Stimulated activated naive CD8-positive, alpha-beta T cell treated with anti-CD3 and anti-CD28 coated beads, Interleukin-15, amount 100 ng/mL, for 72 hours (primary cell): ENCODE measurements around the gene DDRGK1.
A peak's percentile ranks its signal among the peaks of the same experiment; 100 is the strongest.

Experiments
- ATAC-seq: fragments of 150-1000 bp; cut with Tn5 transposase; 2 replicates; pipeline ENCODE4 v1.10.0; 2021; ENCODE audit warnings: mild to moderate bottlenecking, moderate library complexity
- DNase-seq, 2 donors: peaks; one replicate each; pipeline ENCODE4 v3.0.0; 2021 to 2022
- H3K27ac Mint-ChIP-seq, 2 donors: one replicate each; pipeline ENCODE4 v1.8.0; 2022; ENCODE audit warnings: mild to moderate bottlenecking in 2 of 2, mixed read lengths in 2 of 2, moderate library complexity in 2 of 2
- H3K27me3 Mint-ChIP-seq: one replicate; pipeline ENCODE4 v1.8.0; 2022; ENCODE audit warnings: mixed read lengths
- H3K4me1 Mint-ChIP-seq: one replicate; pipeline ENCODE4 v1.8.0; 2022; ENCODE audit warnings: mild to moderate bottlenecking, mixed read lengths
- H3K4me3 Mint-ChIP-seq, 2 donors: one replicate each; pipeline ENCODE4 v1.8.0; 2022; ENCODE audit warnings: mild to moderate bottlenecking in 2 of 2, mixed read lengths in 2 of 2, moderate library complexity in 1 of 2
- H3K9me3 Mint-ChIP-seq, 2 donors: one replicate each; pipeline ENCODE4 v1.8.0; 2022; ENCODE audit warnings: mixed read lengths in 2 of 2

DDRGK1 gene

DNA sequence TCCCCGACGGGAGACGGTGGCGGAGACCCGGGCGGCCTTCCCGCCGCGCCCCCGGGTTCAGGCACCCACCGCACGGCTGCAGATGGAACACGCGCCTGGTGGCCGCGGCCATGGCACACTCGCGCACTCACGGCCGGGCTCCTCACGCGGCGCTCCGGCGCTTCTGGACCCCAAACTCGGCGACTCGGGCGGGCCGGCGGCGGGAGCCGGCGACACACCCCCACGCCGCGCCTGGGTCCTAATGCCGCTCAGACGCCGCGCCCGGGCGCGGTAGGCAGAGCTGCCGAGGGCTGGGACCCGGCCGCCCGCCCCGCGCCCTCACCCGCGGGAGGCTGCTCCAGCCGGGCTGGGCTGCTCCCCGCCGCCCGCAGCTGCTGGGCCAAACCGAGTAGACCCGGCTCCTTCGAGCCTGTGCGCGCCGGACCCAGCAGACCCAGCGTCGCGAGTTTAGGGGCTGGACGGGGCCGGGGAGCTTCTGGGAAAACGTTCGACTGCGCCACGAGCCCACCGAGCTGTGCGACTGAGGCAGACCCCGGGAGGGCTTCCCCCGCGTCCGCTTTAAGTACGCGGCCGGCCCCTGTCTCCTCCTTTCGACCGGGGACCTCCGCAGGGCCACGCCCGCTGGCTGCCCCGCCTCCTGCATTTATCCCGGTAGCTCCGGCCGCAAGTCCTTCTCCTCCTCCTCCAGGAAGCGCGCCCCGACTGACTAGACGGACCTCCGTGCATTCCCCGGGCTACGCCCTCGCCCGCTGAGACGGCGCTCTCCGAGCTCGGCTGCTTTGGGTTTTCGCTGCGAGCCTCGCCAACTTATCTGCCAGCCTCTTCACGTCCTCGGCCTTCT is 34.8 kb upstream of the DDRGK1 start, which contains the start of gene SLC4A11:
Gene SLC4A11 (minus strand): TSS at position 165 of the 841 bp plus-strand sequence. CDS start 53 bp downstream, at position 112.
- Mint-ChIP-seq H3K4me3 (peak within 1 kb of the TSS; percentile 83 to 94), H3K4me1 (peaks cover 30% of the 10 kb centered on the region), H3K9me3 (no peaks in the 10 kb centered on the region), H3K27ac (peak within 1 kb of the TSS; percentile 9 to 79), H3K27me3 (peaks cover 89% of the 10 kb centered on the region)
- peak; percentile 80 for ATAC-seq
- peak; percentile 48 to 59 for DNase-seq

- Mint-ChIP-seq H3K9me3 (no peaks in the 10 kb centered on the region), H3K4me1 (peaks cover 28% of the 10 kb centered on the region), H3K27ac (no peak overlapping the region), H3K27me3 (peaks cover 83% of the 10 kb centered on the region), H3K4me3 (peak overlapping the region; percentile 83)
- ATAC-seq, result peak; percentile 78
- peak; percentile 61 to 65 for DNase-seq
Observed at GRCh38 chr20:3238616-3239025, 34.1 kb upstream of the DDRGK1 start.

- ATAC-seq, result peak; percentile 34
- DNase-seq, result no peak
- Mint-ChIP-seq H3K27ac (no peak overlapping the region), H3K4me1 (peaks cover 28% of the 10 kb centered on the region), H3K27me3 (peaks cover 77% of the 10 kb centered on the region), H3K4me3 (peak overlapping the region; percentile 83), H3K9me3 (no peaks in the 10 kb centered on the region)
Observed at GRCh38 chr20:3237958-3238615, 33.6 kb upstream of the DDRGK1 start.

- Mint-ChIP-seq H3K4me1 (peaks cover 28% of the 10 kb centered on the region), H3K4me3 (peak overlapping the region; percentile 83), H3K27me3 (peaks cover 70% of the 10 kb centered on the region), H3K27ac (peak overlapping the region in 1 of 2 donors; percentile 0), H3K9me3 (no peaks in the 10 kb centered on the region)
- no peak for ATAC-seq
- DNase-seq, result no peak
Observed at GRCh38 chr20:3237011-3237957, 32.8 kb upstream of the DDRGK1 start.

- Mint-ChIP-seq H3K4me1 (peaks cover 22% of the 10 kb centered on the region), H3K4me3 (no peak overlapping the region), H3K27ac (no peak overlapping the region), H3K9me3 (no peaks in the 10 kb centered on the region), H3K27me3 (peaks cover 55% of the 10 kb centered on the region)
- ATAC-seq (no peak), DNase-seq (no peak)
Observed at GRCh38 chr20:3235666-3236324, 31.3 kb upstream of the DDRGK1 start.

DNA sequence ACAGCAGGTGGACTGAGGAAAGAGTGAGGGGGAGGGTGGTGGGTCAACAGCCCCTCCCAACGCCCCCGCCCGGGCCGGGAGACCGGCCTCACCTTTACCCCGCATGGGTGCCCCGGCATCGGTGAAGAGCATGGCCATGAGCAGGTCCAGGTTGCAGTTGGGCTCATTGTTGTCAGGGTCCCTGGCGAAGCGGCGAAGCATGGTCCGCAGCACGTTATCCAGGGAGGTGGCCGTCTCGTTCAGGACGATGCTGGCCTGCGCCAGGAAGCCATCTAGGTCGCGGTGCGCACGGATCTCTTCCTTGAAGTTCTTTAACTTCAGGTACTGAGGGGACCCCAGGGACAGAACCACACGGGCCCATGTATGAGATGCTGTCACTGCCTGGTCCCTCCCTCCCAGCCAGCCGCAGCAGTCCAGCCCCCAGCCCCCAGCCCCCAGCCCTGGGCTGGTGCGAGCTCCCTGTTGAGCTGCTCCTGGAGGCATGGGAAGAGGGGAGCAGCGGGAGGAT is 29.6 kb upstream of the DDRGK1 start:
- H3K27me3 Mint-ChIP-seq, result peaks cover 39% of the 10 kb centered on the region

GRCh38 chr20:3233131-3233990 is 28.9 kb upstream of the DDRGK1 start:
- ATAC-seq (no peak), DNase-seq (no peak)
- H3K9me3 Mint-ChIP-seq, result no peaks in the 10 kb centered on the region
- no peak overlapping the region for H3K27ac Mint-ChIP-seq
- peaks cover 10% of the 10 kb centered on the region for H3K4me1 Mint-ChIP-seq
- no peak overlapping the region for H3K4me3 Mint-ChIP-seq
- peaks cover 38% of the 10 kb centered on the region for H3K27me3 Mint-ChIP-seq

More for the DNA sequence above, 29.6 kb upstream of the DDRGK1 start:
- peaks cover 10% of the 10 kb centered on the region for H3K4me1 Mint-ChIP-seq
- no peak for DNase-seq
- ATAC-seq, result no peak
- H3K9me3 Mint-ChIP-seq, result no peaks in the 10 kb centered on the region
- no peak overlapping the region for H3K4me3 Mint-ChIP-seq
- H3K27ac Mint-ChIP-seq, result no peak overlapping the region

- H3K27me3 Mint-ChIP-seq, result peaks cover 25% of the 10 kb centered on the region
- ATAC-seq (no peak), DNase-seq (no peak)
- H3K9me3 Mint-ChIP-seq, result no peaks in the 10 kb centered on the region
- H3K4me3 Mint-ChIP-seq, result no peak overlapping the region
- no peaks in the 10 kb centered on the region for H3K4me1 Mint-ChIP-seq
- H3K27ac Mint-ChIP-seq, result no peak overlapping the region
Observed at GRCh38 chr20:3231889-3232588, 27.6 kb upstream of the DDRGK1 start.

- H3K27me3 Mint-ChIP-seq, result peaks cover 16% of the 10 kb centered on the region
- no peaks in the 10 kb centered on the region for H3K9me3 Mint-ChIP-seq
- no peaks in the 10 kb centered on the region for H3K4me1 Mint-ChIP-seq
- DNase-seq (no peak), ATAC-seq (no peak)
- H3K4me3 Mint-ChIP-seq, result no peak overlapping the region
- H3K27ac Mint-ChIP-seq, result no peak overlapping the region
Observed at GRCh38 chr20:3231116-3231515, 26.6 kb upstream of the DDRGK1 start.

GRCh38 chr20:3229798-3230197 is 25.3 kb upstream of the DDRGK1 start:
- H3K27ac Mint-ChIP-seq, result no peak overlapping the region
- H3K27me3 Mint-ChIP-seq, result peaks cover 2% of the 10 kb centered on the region
- DNase-seq (no peak), ATAC-seq (peak; percentile 31)
- H3K9me3 Mint-ChIP-seq, result no peaks in the 10 kb centered on the region
- no peaks in the 10 kb centered on the region for H3K4me1 Mint-ChIP-seq
- no peak overlapping the region for H3K4me3 Mint-ChIP-seq

DNA sequence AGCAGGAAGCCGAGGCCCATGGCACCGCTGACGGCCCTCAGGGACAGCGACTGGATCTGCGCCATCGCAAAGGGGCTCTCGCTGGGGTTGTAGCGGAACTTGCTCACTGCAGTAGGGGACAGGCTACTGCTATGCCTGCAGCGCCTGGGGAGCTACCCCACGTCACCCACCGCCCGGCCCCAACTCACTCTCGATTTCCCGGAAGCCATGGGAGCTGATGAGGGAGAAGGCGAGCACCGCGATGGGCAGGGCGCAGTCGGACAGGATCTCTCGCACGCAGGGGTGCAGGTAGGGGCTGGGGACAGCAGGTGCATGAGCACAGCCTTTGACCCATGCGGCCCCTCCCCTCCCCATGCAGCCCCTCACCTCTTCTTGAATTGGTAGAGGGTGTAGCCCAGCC is 24.7 kb upstream of the DDRGK1 start:
- ATAC-seq (no peak), DNase-seq (no peak)
- Mint-ChIP-seq H3K27ac (no peak overlapping the region), H3K4me3 (no peak overlapping the region), H3K27me3 (no peaks in the 10 kb centered on the region), H3K4me1 (no peaks in the 10 kb centered on the region), H3K9me3 (no peaks in the 10 kb centered on the region)

DNA sequence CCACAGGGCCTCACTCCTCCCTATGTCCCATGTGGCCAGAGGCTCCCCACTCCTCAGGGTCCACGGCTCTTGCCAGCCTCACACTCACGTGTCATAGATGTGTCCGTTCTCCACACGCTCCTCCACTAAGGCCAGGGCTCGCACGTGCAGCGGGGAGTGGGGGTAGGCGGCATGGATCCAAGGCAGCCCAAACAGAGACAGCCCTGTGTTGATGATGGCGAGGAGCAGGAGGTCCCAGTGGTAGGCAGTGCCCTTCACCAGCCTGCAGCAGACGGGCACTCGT is 24.2 kb upstream of the DDRGK1 start:
- Mint-ChIP-seq H3K9me3 (no peaks in the 10 kb centered on the region), H3K27me3 (no peaks in the 10 kb centered on the region), H3K4me3 (no peak overlapping the region), H3K27ac (peak overlapping the region in 1 of 2 donors; percentile 72), H3K4me1 (peaks cover 3% of the 10 kb centered on the region)
- ATAC-seq (no peak), DNase-seq (no peak)

- peak; percentile 12 for ATAC-seq
- DNase-seq, result no peak
- Mint-ChIP-seq H3K9me3 (no peaks in the 10 kb centered on the region), H3K27ac (peak overlapping the region in 1 of 2 donors; percentile 72), H3K4me3 (no peak overlapping the region), H3K27me3 (no peaks in the 10 kb centered on the region), H3K4me1 (peaks cover 8% of the 10 kb centered on the region)
Observed at GRCh38 chr20:3227936-3228749, 23.7 kb upstream of the DDRGK1 start.
